GM19452 (cell line): Measurements from ENCODE around the gene SNX4.

ENCODE experiments used
- ATAC-seq: cut with Tn5 transposase; IDR thresholded peaks from one replicate; pipeline ENCODE4 v1.9.1; 2021; ENCODE audit not compliant: unreplicated experiment

Gene SNX4

DNA sequence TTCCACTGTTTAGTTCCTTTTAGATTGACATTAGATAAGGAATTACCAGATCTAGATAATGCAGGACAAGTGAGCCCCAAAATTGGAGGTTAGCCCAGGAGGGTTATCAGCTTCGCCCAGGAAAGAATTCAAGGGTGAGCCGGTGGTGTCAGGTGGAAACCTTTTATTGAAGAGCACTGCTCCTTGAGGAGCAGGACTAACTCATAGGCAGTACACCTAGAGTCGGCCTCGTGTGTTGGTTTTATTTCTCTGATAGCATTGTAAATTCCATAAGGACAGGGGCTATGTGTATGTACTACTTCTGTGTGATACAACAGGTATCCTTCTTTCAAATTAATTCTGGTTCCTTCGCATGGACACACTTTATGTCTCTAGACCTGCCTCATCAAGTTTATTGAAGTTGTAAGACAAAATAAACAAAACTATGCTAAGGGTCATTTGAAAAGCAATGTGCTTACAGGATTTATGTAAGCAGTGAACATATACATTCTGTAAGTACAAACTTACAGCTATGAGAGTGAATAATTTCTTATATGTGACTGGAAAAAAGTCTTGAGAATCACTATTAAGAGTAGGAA, 57.2 kb downstream of the SNX4 start:
- no peak for ATAC-seq

DNA sequence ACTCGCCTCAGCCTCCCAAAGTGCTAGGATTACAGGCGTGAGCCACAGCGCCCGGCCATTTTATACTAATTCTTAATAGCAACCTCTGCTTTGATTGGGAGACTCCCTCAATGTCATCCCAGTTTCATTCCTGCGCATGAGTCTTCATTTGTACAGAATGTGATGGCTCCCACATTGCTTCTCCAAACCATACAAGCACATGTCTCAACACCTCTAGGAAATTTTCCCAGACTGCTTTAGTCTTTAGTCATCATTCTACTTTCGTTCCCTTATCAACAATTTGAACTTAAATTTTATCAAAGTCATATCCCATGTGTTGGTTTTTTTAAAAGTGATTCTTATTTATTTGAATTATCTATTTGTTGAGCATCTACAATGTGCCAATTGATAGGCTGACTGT, 58.1 kb downstream of the SNX4 start:
- ATAC-seq, result no peak

DNA sequence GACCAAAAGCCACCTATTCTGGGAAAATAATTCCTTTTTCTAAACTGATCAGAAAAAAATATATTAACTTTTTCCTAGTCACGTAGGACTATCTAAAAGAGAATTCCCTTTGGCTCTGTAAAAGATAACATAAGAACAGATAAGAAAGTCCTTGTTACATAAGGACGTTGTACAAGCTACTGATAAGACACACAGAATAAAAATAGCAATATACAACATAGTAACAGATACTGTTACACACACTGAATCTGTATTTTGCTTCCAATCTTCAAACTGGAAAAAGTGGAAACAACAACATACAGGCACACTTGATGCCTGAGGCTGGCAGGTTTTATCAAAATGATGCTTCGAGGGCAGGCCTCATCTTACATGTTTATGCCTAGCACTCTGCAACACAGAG, 59.8 kb downstream of the SNX4 start:
- ATAC-seq, result no peak

DNA sequence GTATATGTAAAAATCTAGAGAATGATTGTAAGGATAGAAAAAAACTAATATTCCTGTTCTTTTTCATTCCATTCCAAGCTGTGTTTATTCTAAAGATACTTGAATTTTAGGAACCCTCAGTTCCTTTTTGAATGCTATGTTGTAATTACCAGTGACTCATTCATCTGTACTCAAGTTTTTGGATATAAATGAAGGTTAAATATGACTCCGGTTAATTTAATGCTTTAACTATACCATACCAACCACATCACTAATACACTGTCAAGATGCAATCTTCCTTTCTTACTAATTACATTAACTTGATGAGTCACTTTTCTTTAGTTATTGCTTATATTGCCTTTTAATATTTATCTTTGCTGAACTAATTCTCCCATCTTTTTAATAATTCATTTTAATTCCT, 76.1 kb downstream of the SNX4 start:
- no peak for ATAC-seq

DNA sequence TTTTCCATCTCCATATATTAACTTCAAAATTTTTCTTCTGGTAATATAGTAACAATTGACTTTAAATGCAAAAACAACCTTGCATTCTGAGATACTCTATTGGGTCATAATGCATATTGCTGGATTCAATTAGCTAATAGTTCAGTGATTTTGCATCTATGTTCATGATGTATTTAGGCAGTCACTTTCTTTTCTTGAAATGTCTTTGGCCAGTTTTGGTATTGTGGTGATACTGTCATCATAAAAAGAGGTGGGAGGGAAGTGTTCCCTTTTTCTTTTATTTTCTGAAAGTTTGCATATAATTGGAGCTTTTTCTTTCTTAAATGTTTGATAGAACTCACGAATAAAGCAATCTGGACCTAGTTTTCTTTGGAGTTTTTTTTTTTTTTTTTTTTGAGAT, 77.5 kb downstream of the SNX4 start:
- no peak for ATAC-seq

DNA sequence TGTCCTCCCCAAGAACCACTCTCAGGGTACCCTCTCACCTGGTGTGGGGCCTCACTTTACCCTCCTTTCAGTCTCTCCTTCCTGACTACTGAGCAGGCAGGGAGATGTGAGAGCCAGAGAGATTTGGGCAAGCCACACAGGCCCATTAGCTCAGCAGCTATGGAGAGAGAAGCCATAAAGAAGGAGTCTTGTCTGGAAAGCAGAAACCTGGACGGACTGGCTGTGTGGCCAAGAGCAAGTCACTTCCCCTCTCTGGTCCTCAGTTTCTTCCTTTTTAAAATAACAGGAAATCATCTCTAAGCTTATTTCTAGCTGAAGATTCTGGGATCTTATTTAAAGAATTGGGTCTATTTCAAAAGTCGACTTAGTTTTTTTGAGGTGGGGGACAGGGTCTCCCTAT, 79.0 kb downstream of the SNX4 start:
- ATAC-seq, result no peak

DNA sequence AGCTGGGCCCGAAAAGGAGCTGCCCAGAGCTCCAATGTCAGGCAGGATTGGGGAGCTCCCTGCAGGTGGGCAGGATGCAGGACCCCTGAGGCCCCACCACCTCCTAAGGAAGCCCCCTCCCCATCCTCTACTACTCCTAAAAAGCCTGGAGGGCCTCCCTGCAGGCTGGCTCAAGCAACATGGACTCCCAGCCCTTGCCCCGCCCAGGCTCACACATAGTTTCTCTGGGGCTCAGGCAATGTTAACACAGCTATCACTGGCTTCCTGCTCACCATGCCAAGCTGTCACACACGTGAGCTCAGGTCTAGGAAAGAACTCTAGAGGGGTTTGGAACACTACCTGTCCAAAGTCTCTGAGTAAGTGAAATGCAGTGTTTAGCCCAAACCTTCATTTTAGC, 79.4 kb downstream of the SNX4 start:
- ATAC-seq, result no peak

DNA sequence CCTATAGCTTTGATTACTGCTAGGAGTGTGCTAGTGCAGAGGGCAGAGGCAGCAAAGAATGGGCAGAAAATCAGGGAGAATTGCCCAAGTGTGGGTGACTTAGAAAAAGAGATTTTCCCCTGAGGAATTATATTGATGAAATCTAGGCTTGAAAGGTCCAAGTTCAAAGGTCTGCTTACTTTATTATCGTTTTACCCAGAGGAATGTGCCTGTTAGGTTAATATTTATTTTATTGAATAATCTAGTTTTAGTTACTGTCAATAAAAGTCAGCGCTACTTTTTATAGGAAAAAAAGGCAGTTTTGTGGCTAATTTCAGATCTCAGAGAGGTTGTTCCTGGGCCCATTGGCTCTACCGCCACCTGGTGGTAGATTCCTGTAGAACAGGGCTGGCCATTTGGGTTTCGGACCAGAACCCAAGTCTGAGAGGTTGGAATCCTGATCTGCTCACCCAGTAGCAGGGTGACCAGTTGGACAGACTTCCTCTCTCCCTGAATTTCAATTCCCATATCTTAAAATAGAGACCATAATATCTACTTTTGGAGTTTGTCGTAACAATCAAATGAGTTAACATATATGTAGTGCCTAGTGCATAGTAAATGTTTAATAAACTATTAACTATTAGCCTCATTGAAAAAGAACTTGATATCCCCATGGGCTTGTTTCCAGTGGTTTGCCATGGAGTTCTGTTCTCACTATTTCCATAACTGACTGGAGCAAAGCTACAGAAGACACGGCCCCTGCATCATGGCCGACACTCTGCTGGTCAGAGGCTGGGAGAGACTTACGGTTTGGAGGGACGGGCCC, 82.2 kb downstream of the SNX4 start:
- no peak for ATAC-seq

DNA sequence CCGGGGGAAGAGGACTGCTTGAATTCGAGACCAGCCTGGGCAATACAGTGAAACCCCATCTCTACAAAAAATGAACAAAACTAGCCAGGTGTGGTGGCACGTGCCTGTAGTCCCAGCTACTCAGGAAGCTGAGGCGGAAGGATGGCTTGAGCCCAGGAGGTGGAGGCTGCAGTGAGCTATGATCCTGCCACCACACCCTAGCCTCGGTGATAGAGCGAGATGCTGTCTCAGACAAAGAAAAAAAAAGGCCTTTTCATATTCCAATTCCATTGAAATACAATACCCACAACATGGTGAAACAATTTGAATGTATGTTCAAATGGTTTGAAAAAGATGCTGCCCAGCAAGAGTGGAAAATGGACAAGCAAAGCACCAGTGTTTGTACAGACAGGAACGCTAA, 83.1 kb downstream of the SNX4 start:
- no peak for ATAC-seq

DNA sequence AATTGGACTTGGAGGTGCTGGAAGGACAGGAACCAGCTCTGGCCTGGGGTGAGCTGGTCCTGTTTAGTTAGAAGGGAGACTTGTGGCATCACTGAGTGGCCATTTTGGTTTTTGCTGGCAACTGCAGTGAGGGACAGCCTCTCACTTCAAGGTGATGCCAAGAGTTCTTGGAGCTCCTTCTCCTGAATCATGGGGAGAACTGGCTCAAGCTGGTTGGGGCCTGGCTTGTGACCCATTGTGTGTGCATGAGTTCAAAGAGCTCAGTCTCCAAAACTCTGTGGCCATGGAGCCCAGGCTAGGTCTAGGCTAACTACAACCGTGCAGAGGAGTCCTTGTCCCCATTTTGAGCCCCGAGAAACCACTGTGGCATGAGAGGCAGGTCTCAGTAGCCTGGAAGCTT, 84.8 kb downstream of the SNX4 start:
- no peak for ATAC-seq

DNA sequence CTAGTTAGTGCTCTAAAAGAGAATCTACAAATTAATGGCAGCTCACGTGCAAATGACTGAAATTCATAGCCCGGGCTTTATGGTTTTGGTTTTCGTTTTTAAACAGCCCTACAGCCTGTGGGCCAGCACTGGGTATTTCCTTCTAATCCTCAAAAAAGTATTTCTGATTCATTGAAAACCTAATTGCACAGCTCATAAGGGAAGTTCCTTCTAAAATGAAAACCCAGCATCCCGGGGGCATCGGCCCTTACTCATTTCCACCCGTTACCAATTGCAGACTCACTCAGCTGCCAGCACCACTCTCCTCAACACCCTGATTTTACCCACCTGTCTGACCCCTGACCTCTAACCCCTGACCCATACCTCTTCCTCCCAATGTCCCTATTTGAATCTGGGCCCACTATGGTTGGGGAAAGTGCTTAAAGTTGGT, 85.4 kb downstream of the SNX4 start:
- ATAC-seq, result no peak

DNA sequence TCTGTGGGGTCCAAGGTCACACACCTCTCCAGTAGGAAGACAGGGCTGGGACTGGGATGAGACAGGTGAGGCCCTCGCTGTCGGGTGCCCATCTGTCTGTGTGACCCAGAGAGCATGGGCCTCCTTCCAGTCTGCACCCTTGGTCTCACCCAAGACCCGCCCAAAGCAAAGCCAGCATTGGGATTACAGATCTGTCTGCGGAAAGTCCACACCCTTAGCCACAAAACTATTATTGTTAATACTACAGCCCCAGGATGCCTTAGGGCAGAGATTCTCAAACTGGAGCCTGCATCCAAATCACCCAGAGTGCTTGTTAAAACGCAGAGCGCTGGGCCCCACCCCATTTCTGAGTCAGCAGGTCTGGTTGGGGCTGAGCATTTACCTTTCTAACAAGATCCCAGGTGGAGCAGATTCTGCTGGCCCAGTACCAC, 86.4 kb downstream of the SNX4 start:
- no peak for ATAC-seq

DNA sequence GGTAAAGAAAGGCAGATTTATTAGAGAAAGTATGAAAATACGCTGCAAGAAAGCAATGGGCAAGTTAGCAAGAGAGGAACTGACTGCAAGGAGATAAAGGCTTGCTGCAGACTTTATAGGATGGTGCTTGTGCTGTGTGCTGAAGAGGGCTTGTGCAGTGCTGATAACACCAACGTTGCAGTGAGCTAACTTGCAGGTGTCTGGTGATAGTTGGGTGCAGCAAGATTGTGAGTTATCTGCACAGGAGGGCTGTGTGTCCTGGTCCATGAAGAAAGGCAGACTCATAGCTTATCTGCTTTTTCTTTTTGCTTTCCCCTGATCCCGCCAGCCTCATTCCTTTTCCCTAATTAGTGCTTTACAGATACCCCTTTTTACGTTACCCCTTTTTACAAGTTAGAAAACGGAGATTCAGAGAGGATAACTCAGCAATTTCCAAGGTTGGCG, 86.9 kb downstream of the SNX4 start:
- no peak for ATAC-seq

DNA sequence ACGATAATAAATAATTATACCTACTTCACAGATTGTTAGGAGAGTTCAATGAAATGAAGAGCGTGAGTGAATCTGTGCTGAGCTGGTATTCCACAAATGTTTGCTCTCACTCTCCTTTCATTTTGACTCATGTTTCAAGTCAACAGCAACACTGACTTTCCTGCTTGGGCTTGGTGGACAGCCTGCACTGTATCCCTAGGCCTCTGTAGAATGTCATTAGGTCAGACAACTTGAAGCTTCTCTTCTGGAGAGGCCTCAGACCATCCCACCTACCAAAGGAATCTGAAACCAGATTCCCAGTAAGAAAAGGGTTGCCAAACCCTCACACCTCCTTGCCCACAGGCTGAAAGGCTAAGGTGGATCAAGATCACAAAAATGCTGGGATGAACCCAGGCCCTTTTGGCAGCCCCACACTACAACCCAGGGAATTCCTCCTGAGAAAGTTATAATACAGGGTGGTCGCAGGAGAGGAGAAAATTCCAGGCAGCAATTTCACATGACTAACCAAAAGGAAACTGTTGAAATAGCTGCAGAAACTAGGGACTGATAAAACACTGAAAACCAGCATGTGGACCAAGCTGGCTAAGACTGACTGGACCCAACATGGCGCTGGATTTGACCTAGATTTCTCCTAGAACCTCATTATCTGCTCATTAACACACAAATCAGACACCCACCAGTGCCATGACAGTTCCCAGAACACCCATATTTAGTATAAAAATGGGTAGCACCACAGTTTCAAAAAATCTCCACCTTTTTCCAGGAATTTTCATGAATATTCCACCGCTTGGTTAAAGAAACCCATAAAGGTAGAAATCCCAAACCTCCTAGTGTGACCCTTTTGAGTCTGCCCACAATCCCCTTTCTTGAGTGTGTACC, 87.9 kb downstream of the SNX4 start:
- no peak for ATAC-seq

DNA sequence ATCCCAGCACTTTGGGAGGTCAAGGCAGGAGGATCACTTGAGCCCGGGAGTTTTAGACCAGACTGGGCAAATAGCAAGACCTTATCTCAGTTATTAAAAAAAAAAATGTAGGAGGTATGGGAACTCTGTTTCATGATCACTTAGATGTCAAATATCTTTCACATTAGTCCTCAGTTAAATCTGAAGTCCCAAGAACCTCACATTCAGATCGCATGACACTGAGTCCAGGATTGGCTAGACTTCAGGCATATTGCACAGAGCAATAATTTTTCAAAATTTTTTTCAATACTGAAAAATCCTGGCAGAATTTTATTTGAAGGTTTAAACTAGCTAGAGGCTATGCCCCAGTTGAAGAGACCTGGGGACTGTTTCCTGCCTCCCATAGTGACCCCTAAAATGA, 88.6 kb downstream of the SNX4 start:
- ATAC-seq, result no peak

DNA sequence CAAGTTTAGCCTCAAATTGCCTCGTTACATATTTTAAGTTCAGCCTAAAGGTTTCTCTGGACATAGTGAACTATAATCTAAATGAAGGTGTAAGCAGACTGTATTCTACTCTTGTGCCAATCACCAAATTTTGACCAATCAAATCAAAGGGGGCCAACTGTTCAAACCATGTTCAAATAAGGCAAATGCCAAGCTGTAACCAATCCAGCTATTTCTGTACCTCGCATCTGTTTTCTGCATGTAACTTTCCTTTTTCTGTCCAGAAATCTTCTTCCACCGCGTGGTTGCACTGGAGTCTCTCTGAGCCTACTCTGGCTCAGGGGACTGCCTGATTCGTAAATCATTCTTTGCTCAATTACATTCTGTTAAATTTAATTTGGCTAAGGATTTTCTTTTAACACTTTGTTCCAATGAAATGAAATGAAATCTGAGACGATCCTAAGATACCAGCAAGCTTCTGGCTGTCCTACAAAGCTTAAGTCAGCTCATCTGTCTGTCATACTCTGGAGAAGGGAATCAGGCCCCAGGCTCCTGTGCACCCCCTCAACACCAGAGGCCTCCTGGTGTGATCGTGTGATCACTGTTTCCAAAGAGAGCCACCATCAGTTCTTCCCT, 91.7 kb downstream of the SNX4 start:
- ATAC-seq, result no peak

DNA sequence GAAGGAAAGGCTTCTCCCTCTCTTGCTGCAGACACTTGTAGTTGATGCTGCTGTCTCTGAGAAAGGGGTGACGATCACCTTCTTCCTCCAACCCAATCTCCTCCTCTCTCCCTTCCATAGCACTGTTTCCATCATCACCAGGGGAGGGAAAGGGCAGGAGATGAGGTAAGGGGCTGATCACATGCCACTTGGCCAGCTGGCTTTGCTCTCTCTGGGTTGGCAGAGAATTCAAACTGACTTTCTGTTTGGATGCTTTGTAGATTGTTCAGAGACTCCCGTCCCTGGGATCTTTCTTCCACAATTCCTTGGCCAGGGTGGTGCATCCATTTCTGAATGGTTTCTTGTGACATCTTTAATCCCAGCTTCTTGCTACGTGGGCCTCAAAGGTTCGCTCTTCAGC, 101.7 kb downstream of the SNX4 start:
- no peak for ATAC-seq

DNA sequence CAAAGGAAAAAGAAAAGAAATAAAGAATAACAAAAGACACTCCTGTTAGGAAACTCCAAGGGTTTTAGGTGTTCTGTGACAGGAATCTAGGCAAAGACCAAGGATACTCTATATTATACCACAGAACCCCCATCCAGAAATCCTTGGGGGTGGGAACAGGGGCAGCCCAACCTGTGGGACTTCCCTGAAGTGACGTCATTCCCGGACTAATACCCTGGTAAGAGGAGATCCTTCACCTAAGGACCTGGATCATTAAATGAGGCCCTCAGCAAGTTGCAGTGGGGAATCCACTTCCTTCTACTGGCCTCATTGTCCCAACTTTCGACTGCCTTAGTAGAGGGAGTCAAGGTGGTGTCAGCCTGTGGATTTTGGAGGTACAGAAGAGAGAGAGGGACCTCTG, 103.8 kb downstream of the SNX4 start:
- ATAC-seq, result no peak

DNA sequence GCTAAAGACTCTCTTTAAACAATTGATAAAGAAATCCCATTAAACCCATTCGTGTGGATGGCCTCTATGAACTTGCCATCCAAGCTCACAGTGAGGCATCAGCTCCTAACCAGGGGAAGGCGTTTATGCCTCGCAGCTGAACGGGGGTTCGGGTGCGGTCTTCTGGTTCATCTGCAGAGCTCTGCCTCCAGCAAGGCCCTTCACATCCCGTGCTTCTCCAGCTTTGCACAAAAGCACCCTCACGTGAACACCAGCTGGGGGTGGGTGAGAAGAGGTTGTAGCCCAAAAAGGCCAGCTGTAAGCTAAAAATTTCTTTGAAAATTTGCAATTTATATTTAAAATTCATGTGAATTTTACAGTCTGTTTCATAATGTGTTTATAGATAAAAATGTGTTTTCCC, 105.3 kb downstream of the SNX4 start:
- no peak for ATAC-seq

DNA sequence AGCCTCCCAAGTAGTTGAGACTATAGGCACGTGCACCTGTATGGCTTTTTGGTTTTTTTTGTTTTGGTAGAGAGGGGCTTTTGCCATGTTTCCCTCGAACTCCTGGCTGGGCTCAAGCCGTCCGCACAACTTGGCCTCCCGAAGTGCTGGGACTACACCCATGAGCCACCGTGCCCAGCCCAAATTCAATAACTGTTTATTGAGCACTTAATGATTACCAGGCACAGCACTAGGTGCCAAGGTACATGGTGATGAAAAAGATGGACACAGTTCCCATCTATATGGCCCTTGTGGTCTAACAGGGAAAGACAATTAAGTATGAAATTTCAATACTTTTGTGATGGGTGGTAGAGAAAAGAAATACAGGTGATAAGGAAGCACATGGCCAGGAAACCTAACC, 109.1 kb downstream of the SNX4 start:
- ATAC-seq, result no peak

DNA sequence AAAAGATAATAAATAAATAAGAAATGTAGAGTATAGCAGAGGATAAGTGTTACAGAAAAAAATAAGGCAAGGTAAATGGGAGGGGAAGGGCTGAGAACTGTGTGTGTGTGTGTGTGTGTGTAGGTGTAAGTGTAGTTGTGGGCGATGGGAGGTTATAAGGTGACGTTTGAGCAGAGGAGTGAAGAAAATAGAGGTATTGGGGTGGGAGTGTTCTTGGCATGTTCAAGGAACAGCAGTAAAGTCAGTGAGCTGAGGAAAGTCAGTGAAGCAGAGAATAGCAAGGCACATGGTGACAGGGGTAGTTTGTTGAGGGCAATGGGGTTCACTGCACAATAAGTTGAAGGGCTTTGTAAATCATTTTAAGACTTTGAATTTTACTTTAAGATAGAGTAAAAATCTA, 113.9 kb downstream of the SNX4 start:
- no peak for ATAC-seq
